Lung (tissue), 12 donors: Measurements from ENCODE around the gene EDARADD. TPM values are rescaled to one million over a fixed set of nuclear protein-coding genes. Genes with fewer than 3 reads are reported as not detected.
A peak's percentile ranks its signal among the peaks of the same experiment; 100 is the strongest.
"Not testable (repeated sequence)": the region's sequence is repeated elsewhere in the genome, so short reads cannot be mapped to it uniquely, and the experiment has no call there.

Source experiments
- ATAC-seq: fragments of 200-7000 bp; cut with Tn5 transposase; one replicate; pipeline ENCODE4 v1.9.1; 2020; ENCODE audit warnings: moderate number of reproducible peaks; ENCODE audit not compliant: insufficient read depth, low FRiP score
- DNase-seq, 3 donors: peaks; one replicate each; pipeline ENCODE4 v3.0.0-alpha.2; 2013 to 2017
- H3K27ac ChIP-seq, 2 donors: one replicate each; pipeline ENCODE4 v1.5.1; 2013; ENCODE audit warnings: mild to moderate bottlenecking in 2 of 2, moderate library complexity in 2 of 2, control low read depth in 1 of 2, inconsistent platforms in 1 of 2, low read depth in 1 of 2, low read length in 1 of 2
- H3K27me3 ChIP-seq, 3 donors: one replicate each; pipeline ENCODE4 v1.5.1; 2013; ENCODE audit warnings: low read length in 2 of 3; ENCODE audit not compliant: control insufficient read depth in 3 of 3, insufficient read depth in 3 of 3
- H3K36me3 ChIP-seq, 4 donors: one replicate each; pipeline ENCODE4 v1.5.1; 2013; ENCODE audit warnings: low read length in 4 of 4, mild to moderate bottlenecking in 1 of 4, moderate library complexity in 1 of 4; ENCODE audit not compliant: control insufficient read depth in 4 of 4, insufficient read depth in 4 of 4
- H3K4me1 ChIP-seq, 5 donors: one replicate each; pipeline ENCODE4 v1.5.1; 2013; ENCODE audit warnings: low read length in 5 of 5, mild to moderate bottlenecking in 2 of 5, moderate library complexity in 1 of 5; ENCODE audit not compliant: control insufficient read depth in 5 of 5, insufficient read depth in 5 of 5
- H3K4me3 ChIP-seq: one replicate; pipeline ENCODE4 v1.5.1; 2013; ENCODE audit warnings: mild to moderate bottlenecking, control low read depth, moderate library complexity
- H3K9ac ChIP-seq, 2 donors: one replicate each; pipeline ENCODE4 v1.5.1; 2013; ENCODE audit warnings: low read length in 2 of 2, control low read depth in 1 of 2; ENCODE audit not compliant: insufficient read depth in 1 of 2
- H3K9me3 ChIP-seq, 4 donors: one replicate each; pipeline ENCODE4 v1.5.1; 2013; ENCODE audit warnings: low read length in 3 of 4, mild to moderate bottlenecking in 1 of 4, moderate library complexity in 1 of 4; ENCODE audit not compliant: control insufficient read depth in 4 of 4, insufficient read depth in 3 of 4
- CTCF ChIP-seq: IDR thresholded peaks from 2 replicates; pipeline ENCODE4 v1.5.1; 2012; ENCODE audit warnings: mild to moderate bottlenecking; ENCODE audit errors: control extremely low read depth, extremely low read depth
- WGBS, 2 donors: extraction: QIAGEN DNeasy Blood & Tissue Kit; methylation state at CpG; one replicate each; pipeline ENCODE4 v1.1.7; 2013; 5-methylcytosine and 5-hydroxymethylcytosine counted together
- polyA plus RNA-seq, 2 donors: library from polyadenylated mRNA; stranded (reverse); fragments of 200-250 nt; gene quantifications; one replicate each; pipeline ENCODE4 v1.2.1, GENCODE V29; 2013
- total RNA-seq, 2 donors: library from RNA; depleted of rRNA in 1 of 2; stranded (reverse); fragments of >200 nt in 1 of 2; gene quantifications; one replicate each; pipeline ENCODE4 v1.2.1, GENCODE V29; 2014 to 2021
- donor health status: control.
- donor health status: control.
- donor health status: Bipolar disorder and iron deficiency.
- donor health status: healthy.
- donor health status: DM: yes; HTN: yes; CAD: no.

EDARADD gene
- total and polyA plus RNA-seq, 4 donors, result 0.37 to 2.3 (median 1.1) TPM

- no peak for ATAC-seq
- WGBS, 2 donors, result 90 to 94% methylated on average over 14 of the region's 14 CpGs
- H3K9ac ChIP-seq, result no peak overlapping the region
- no peaks in the 10 kb centered on the region for H3K27me3 ChIP-seq
- no peaks in the 10 kb centered on the region for H3K4me1 ChIP-seq
- no peaks in the 10 kb centered on the region for H3K9me3 ChIP-seq
- H3K4me3 ChIP-seq, result no peak overlapping the region
- no peak for DNase-seq
- no peak overlapping the region for H3K27ac ChIP-seq
- peaks cover 0 to 2% (median 0%) of the 10 kb centered on the region in 4 donors for H3K36me3 ChIP-seq
- TF ChIP-seq CTCF, result no peak
Measured at GRCh38 chr1:236484310-236484971, 90.4 kb downstream of the EDARADD start.

- H3K27ac ChIP-seq, result no peak overlapping the region
Measured at GRCh38 chr1:236486356-236487002, 92.4 kb downstream of the EDARADD start.

GRCh38 chr1:236489161-236489560 is 95.1 kb downstream of the EDARADD start:
- H3K27me3 ChIP-seq, H3K4me1 ChIP-seq, ATAC-seq, H3K4me3 ChIP-seq, DNase-seq, H3K9me3 ChIP-seq, H3K9ac ChIP-seq, H3K27ac ChIP-seq, H3K36me3 ChIP-seq: not testable (repeated sequence)
- WGBS, 2 donors, result 91 to 95% methylated on average over 3 of the region's 3 CpGs

More at GRCh38 chr1:236486356-236487002, 92.4 kb downstream of the EDARADD start:
- Histone ChIP-seq H3K9me3 (no peaks in the 10 kb centered on the region), H3K4me1 (no peaks in the 10 kb centered on the region), H3K4me3 (no peak overlapping the region), H3K27me3 (no peaks in the 10 kb centered on the region), H3K9ac (no peak overlapping the region), H3K36me3 (peaks cover 0 to 2% (median 0%) of the 10 kb centered on the region in 4 donors)
- 77 to 89% methylated on average over 4 of the region's 4 CpGs for WGBS, 2 donors
- TF ChIP-seq CTCF, result no peak
- DNase-seq (no peak), ATAC-seq (no peak)

- no peak overlapping the region for H3K27ac ChIP-seq
- H3K27me3 ChIP-seq, result no peaks in the 10 kb centered on the region
- H3K4me1 ChIP-seq, result peaks cover 0 to 3% (median 0%) of the 10 kb centered on the region in 5 donors
- 41 to 57% methylated on average over 11 of the region's 11 CpGs for WGBS, 2 donors
- no peak overlapping the region for H3K9ac ChIP-seq
- no peaks in the 10 kb centered on the region for H3K9me3 ChIP-seq
- no peaks in the 10 kb centered on the region for H3K36me3 ChIP-seq
- H3K4me3 ChIP-seq, result no peak overlapping the region
- peak; percentile 48 for TF ChIP-seq CTCF
- DNase-seq (peak in 2 of 3 donors; percentile 64 to 74), ATAC-seq (no peak)
Measured at GRCh38 chr1:236489710-236490377, 95.8 kb downstream of the EDARADD start.
